ENCODE measurements around the gene UBE2E2.

The UBE2E2 gene

GRCh38 chr3:23399221-23399620 lies 196.1 kb downstream of the UBE2E2 start:
- DNase-seq: no peak

- no peak for DNase-seq
Observed at GRCh38 chr3:23402728-23403492, 199.8 kb downstream of the UBE2E2 start.

- DNase-seq: no peak
Observed at GRCh38 chr3:23404246-23404645, 201.1 kb downstream of the UBE2E2 start.

- DNase-seq: no peak
Observed at GRCh38 chr3:23405081-23405480, 202.0 kb downstream of the UBE2E2 start.

- DNase-seq: no peak
Observed at GRCh38 chr3:23406601-23407000, 203.5 kb downstream of the UBE2E2 start.

- no peak for DNase-seq
Observed at GRCh38 chr3:23418026-23418425, 214.9 kb downstream of the UBE2E2 start.

GRCh38 chr3:23421811-23422516 lies 218.8 kb downstream of the UBE2E2 start:
- no peak for DNase-seq

GRCh38 chr3:23422517-23422851 lies 219.4 kb downstream of the UBE2E2 start:
- DNase-seq: no peak

- no peak for DNase-seq
Observed at GRCh38 chr3:23425410-23425809, 222.3 kb downstream of the UBE2E2 start.

- no peak for DNase-seq
Observed at GRCh38 chr3:23430781-23431398, 227.8 kb downstream of the UBE2E2 start.

GRCh38 chr3:23431764-23432163 lies 228.6 kb downstream of the UBE2E2 start:
- DNase-seq: no peak

- no peak for DNase-seq
Observed at GRCh38 chr3:23435318-23435717, 232.2 kb downstream of the UBE2E2 start.

GRCh38 chr3:23435904-23436303 lies 232.8 kb downstream of the UBE2E2 start:
- no peak for DNase-seq

GRCh38 chr3:23437484-23438145 lies 234.5 kb downstream of the UBE2E2 start:
- DNase-seq: no peak

GRCh38 chr3:23438657-23439056 lies 235.5 kb downstream of the UBE2E2 start:
- no peak for DNase-seq

GRCh38 chr3:23439080-23439479 lies 236.0 kb downstream of the UBE2E2 start:
- no peak for DNase-seq

GRCh38 chr3:23440416-23441294 lies 237.5 kb downstream of the UBE2E2 start:
- no peak for DNase-seq

GRCh38 chr3:23442598-23443383 lies 239.7 kb downstream of the UBE2E2 start:
- no peak for DNase-seq

GRCh38 chr3:23444386-23444785 lies 241.3 kb downstream of the UBE2E2 start:
- no peak for DNase-seq

- DNase-seq: no peak
Observed at GRCh38 chr3:23446301-23446700, 243.2 kb downstream of the UBE2E2 start.

GRCh38 chr3:23448998-23449537 lies 245.9 kb downstream of the UBE2E2 start:
- DNase-seq: no peak

Data from NCI-H2107 (cell line).